ENCODE data around the gene ABHD18. TPM values are rescaled to one million over a fixed set of nuclear protein-coding genes. Genes with fewer than 3 reads are reported as not detected.
"Not testable (repeated sequence)": the region's sequence is repeated elsewhere in the genome, so short reads cannot be mapped to it uniquely, and the experiment has no call there.

Gene ABHD18
- total and polyA plus RNA-seq, 2 experiments from 2014 or later = 8.6 to 14.4 TPM

GRCh38 chr4:127920521-127920920 is 44.7 kb upstream of the ABHD18 start:
- H3K4me1 ChIP-seq (ENCODE audit: insufficient read depth) = no peaks in the 10 kb centered on the region
- H2AFZ ChIP-seq = no peak overlapping the region
- H3K79me2 ChIP-seq = no peaks in the 10 kb centered on the region
- no peak for DNase-seq (ENCODE audit: low spot score)
- H3K4me3 ChIP-seq = no peak overlapping the region
- H4K20me1 ChIP-seq (ENCODE audit: insufficient read depth, poor library complexity, severe bottlenecking) = no peaks in the 10 kb centered on the region
- WGBS (ENCODE audit: low lambda C conversion rate, missing lambda C conversion rate) = 99% methylated on average over 3 of the region's 3 CpGs
- no peaks in the 10 kb centered on the region for H3K9me2 ChIP-seq (replicated peaks; ENCODE audit: insufficient read depth)
- no peak overlapping the region for H3K27ac ChIP-seq
- peaks cover 5% of the 10 kb centered on the region for H3K36me3 ChIP-seq (replicated peaks; ENCODE audit: insufficient read depth, low read depth)
- TF ChIP-seq EZH2 (IDR thresholded peaks at IDR 0.05; ENCODE audit: borderline replicate concordance) (no peak), CTCF (IDR thresholded peaks at IDR 0.05; ENCODE audit: poor library complexity) (no peak)
- H3K9me3 ChIP-seq (ENCODE audit: low read depth) = no peaks in the 10 kb centered on the region
- no peak overlapping the region for H3K4me2 ChIP-seq
- H3K27me3 ChIP-seq = no peaks in the 10 kb centered on the region

- no peaks in the 10 kb centered on the region for H3K79me2 ChIP-seq
- 100% methylated on average over 2 of the region's 2 CpGs for WGBS (ENCODE audit: low lambda C conversion rate, missing lambda C conversion rate)
- no peak overlapping the region for H3K4me2 ChIP-seq
- TF ChIP-seq EZH2phosphoT487 (IDR thresholded peaks at IDR 0.05; ENCODE audit: low read depth, severe bottlenecking, unreplicated experiment) = no peak
- no peak for TF ChIP-seq EZH2 (IDR thresholded peaks at IDR 0.05; ENCODE audit: borderline replicate concordance)
- TF ChIP-seq CTCF (IDR thresholded peaks at IDR 0.05; ENCODE audit: poor library complexity) = no peak
- H3K4me3 ChIP-seq = no peak overlapping the region
- no peak for DNase-seq (ENCODE audit: low spot score)
- H2AFZ ChIP-seq = no peak overlapping the region
- H3K36me3 ChIP-seq (replicated peaks; ENCODE audit: insufficient read depth, low read depth) = peaks cover 9% of the 10 kb centered on the region
- no peaks in the 10 kb centered on the region for H3K9me2 ChIP-seq (replicated peaks; ENCODE audit: insufficient read depth)
- H4K20me1 ChIP-seq (ENCODE audit: insufficient read depth, poor library complexity, severe bottlenecking) = no peaks in the 10 kb centered on the region
- H3K9me3 ChIP-seq (ENCODE audit: low read depth) = no peaks in the 10 kb centered on the region
- no peaks in the 10 kb centered on the region for H3K4me1 ChIP-seq (ENCODE audit: insufficient read depth)
- no peak overlapping the region for H3K27ac ChIP-seq
- H3K27me3 ChIP-seq = no peaks in the 10 kb centered on the region
Observed at GRCh38 chr4:127922226-127922625, 43.0 kb upstream of the ABHD18 start.

- H3K27ac ChIP-seq; H3K79me2 ChIP-seq; H3K9me2 ChIP-seq (replicated peaks; ENCODE audit: insufficient read depth); H3K4me1 ChIP-seq (ENCODE audit: insufficient read depth); DNase-seq (ENCODE audit: low spot score); H3K4me3 ChIP-seq; H3K36me3 ChIP-seq (replicated peaks; ENCODE audit: insufficient read depth, low read depth); H3K4me2 ChIP-seq; H3K9me3 ChIP-seq (ENCODE audit: low read depth); H2AFZ ChIP-seq; H4K20me1 ChIP-seq (ENCODE audit: insufficient read depth, poor library complexity, severe bottlenecking); H3K27me3 ChIP-seq: not testable (repeated sequence)
- 92% methylated on average over 2 of the region's 2 CpGs for WGBS (ENCODE audit: low lambda C conversion rate, missing lambda C conversion rate)
Observed at GRCh38 chr4:127925720-127926119, 39.5 kb upstream of the ABHD18 start.

GRCh38 chr4:127930175-127930574 is 35.0 kb upstream of the ABHD18 start:
- H3K9me3 ChIP-seq (ENCODE audit: low read depth) = no peaks in the 10 kb centered on the region
- DNase-seq (ENCODE audit: low spot score) = no peak
- WGBS (ENCODE audit: low lambda C conversion rate, missing lambda C conversion rate) = 93% methylated on average over 1 of the region's 1 CpG
- no peak overlapping the region for H3K27ac ChIP-seq
- H2AFZ ChIP-seq = no peak overlapping the region
- H3K79me2 ChIP-seq = no peaks in the 10 kb centered on the region
- peaks cover 6% of the 10 kb centered on the region for H3K36me3 ChIP-seq (replicated peaks; ENCODE audit: insufficient read depth, low read depth)
- H3K4me1 ChIP-seq (ENCODE audit: insufficient read depth) = no peaks in the 10 kb centered on the region
- no peak for TF ChIP-seq EZH2phosphoT487 (IDR thresholded peaks at IDR 0.05; ENCODE audit: low read depth, severe bottlenecking, unreplicated experiment)
- TF ChIP-seq CTCF (IDR thresholded peaks at IDR 0.05; ENCODE audit: poor library complexity) = no peak
- TF ChIP-seq EZH2 (IDR thresholded peaks at IDR 0.05; ENCODE audit: borderline replicate concordance) = no peak
- H3K27me3 ChIP-seq = no peaks in the 10 kb centered on the region
- no peak overlapping the region for H3K4me2 ChIP-seq
- no peaks in the 10 kb centered on the region for H4K20me1 ChIP-seq (ENCODE audit: insufficient read depth, poor library complexity, severe bottlenecking)
- no peaks in the 10 kb centered on the region for H3K9me2 ChIP-seq (replicated peaks; ENCODE audit: insufficient read depth)
- no peak overlapping the region for H3K4me3 ChIP-seq

- not testable (repeated sequence) for H3K4me2 ChIP-seq; DNase-seq (ENCODE audit: low spot score); H3K27ac ChIP-seq; H2AFZ ChIP-seq; H4K20me1 ChIP-seq (ENCODE audit: insufficient read depth, poor library complexity, severe bottlenecking); H3K9me3 ChIP-seq (ENCODE audit: low read depth); H3K4me1 ChIP-seq (ENCODE audit: insufficient read depth); H3K9me2 ChIP-seq (replicated peaks; ENCODE audit: insufficient read depth); H3K36me3 ChIP-seq (replicated peaks; ENCODE audit: insufficient read depth, low read depth); H3K4me3 ChIP-seq; H3K79me2 ChIP-seq; H3K27me3 ChIP-seq
- 91% methylated on average over 6 of the region's 6 CpGs for WGBS (ENCODE audit: low lambda C conversion rate, missing lambda C conversion rate)
Observed at GRCh38 chr4:127931836-127932235, 33.4 kb upstream of the ABHD18 start.
